MM.1S (cell line): ENCODE data around the gene SLCO3A1.

Experiments
- DNase-seq: peaks from one replicate; pipeline ENCODE4 v3.0.0-alpha.2; 2015
- H2AFZ ChIP-seq: fragments of 300-600 bp; sonication (generic); 2 replicates; pipeline ENCODE4 v1.6.0; 2016; ENCODE audit warnings: antibody characterized with exemption, low read length
- H3F3A ChIP-seq: fragments of 300-600 bp; sonication (generic); 2 replicates; pipeline ENCODE4 v1.6.1; 2016; ENCODE audit warnings: mild to moderate bottlenecking, antibody characterized with exemption, low read length, moderate library complexity, mixed read lengths; ENCODE audit not compliant: insufficient read depth
- H3K27ac ChIP-seq: fragments of 300-600 bp; sonication (generic); 2 replicates; pipeline ENCODE4 v1.5.1; 2016; ENCODE audit warnings: mild to moderate bottlenecking, low read length
- H3K27me3 ChIP-seq: fragments of 300-600 bp; sonication (generic); replicated peaks from 2 replicates; pipeline ENCODE4 v1.6.0; 2016; ENCODE audit warnings: low read length; ENCODE audit not compliant: insufficient read depth
- H3K36me3 ChIP-seq: fragments of 300-600 bp; sonication (generic); replicated peaks from 2 replicates; pipeline ENCODE4 v1.6.1; 2016; ENCODE audit warnings: mild to moderate bottlenecking, low read length, mixed read lengths; ENCODE audit not compliant: insufficient read depth
- H3K4me1 ChIP-seq: fragments of 300-600 bp; sonication (generic); 2 replicates; pipeline ENCODE4 v1.6.1; 2016; ENCODE audit warnings: low read length, mixed read lengths
- H3K4me2 ChIP-seq: fragments of 300-600 bp; sonication (generic); 2 replicates; pipeline ENCODE4 v1.6.0; 2016; ENCODE audit warnings: low read depth, low read length
- H3K4me3 ChIP-seq: fragments of 300-600 bp; sonication (generic); 2 replicates; pipeline ENCODE4 v1.5.1; 2016; ENCODE audit warnings: low read length, mixed read lengths
- H3K79me2 ChIP-seq: fragments of 300-600 bp; sonication (generic); 2 replicates; pipeline ENCODE4 v1.6.1; 2016; ENCODE audit warnings: mixed run types, low read length, mixed read lengths
- H3K9ac ChIP-seq: fragments of 300-600 bp; sonication (generic); 2 replicates; pipeline ENCODE4 v1.6.1; 2016; ENCODE audit warnings: low read length, mixed read lengths
- H3K9me2 ChIP-seq: fragments of 300-600 bp; sonication (generic); replicated peaks from 2 replicates; pipeline ENCODE4 v1.6.1; 2016; ENCODE audit warnings: mild to moderate bottlenecking, low read length, mixed read lengths; ENCODE audit not compliant: insufficient read depth
- H3K9me3 ChIP-seq: fragments of 300-600 bp; sonication (generic); replicated peaks from 2 replicates; pipeline ENCODE4 v1.6.1; 2016; ENCODE audit warnings: mild to moderate bottlenecking, low read length, mixed read lengths; ENCODE audit not compliant: insufficient read depth
- H4K20me1 ChIP-seq: fragments of 300-600 bp; sonication (generic); 2 replicates; pipeline ENCODE4 v1.6.1; 2016; ENCODE audit warnings: mild to moderate bottlenecking, low read length, moderate library complexity, mixed read lengths; ENCODE audit not compliant: insufficient read depth
- EZH2 ChIP-seq: fragments of 300-600 bp; sonication (generic); optimal IDR thresholded peaks from 2 replicates; pipeline ENCODE3; 2017; ENCODE audit warnings: low read depth, mild to moderate bottlenecking, antibody characterized with exemption, low read length, mixed read lengths
- EZH2phosphoT487 ChIP-seq: fragments of 300-600 bp; sonication (generic); IDR thresholded peaks from 2 replicates; pipeline ENCODE4 v1.6.1; 2018; ENCODE audit warnings: antibody characterized with exemption, low read length
- TF ChIP-seq, protein P1 (sequence below): fragments of 300-600 bp; sonication (generic); IDR thresholded peaks from 2 replicates; pipeline ENCODE4 v1.5.1; 2016; ENCODE audit warnings: antibody characterized with exemption, low read length, mixed read lengths

SLCO3A1 gene

DNA sequence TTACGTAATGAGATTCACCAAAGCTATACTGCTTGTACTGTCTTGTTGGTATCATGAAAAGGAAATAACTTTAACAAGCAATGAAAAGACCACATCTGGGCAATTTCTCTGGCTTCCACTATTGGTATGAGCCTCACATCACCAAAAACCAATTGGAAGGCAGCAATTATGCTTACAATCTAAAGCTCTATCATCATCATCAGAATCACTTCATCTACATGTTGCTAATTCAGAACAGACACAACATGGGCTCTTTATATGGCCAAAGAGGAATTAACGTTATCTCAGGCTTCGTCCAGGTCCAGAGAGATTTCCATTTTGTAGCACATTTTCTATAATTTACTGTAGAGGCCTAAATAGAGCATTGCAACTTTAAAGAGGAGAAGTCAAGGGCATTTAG lies 36.6 kb upstream of the SLCO3A1 start:
- TF ChIP-seq, protein P1, sequence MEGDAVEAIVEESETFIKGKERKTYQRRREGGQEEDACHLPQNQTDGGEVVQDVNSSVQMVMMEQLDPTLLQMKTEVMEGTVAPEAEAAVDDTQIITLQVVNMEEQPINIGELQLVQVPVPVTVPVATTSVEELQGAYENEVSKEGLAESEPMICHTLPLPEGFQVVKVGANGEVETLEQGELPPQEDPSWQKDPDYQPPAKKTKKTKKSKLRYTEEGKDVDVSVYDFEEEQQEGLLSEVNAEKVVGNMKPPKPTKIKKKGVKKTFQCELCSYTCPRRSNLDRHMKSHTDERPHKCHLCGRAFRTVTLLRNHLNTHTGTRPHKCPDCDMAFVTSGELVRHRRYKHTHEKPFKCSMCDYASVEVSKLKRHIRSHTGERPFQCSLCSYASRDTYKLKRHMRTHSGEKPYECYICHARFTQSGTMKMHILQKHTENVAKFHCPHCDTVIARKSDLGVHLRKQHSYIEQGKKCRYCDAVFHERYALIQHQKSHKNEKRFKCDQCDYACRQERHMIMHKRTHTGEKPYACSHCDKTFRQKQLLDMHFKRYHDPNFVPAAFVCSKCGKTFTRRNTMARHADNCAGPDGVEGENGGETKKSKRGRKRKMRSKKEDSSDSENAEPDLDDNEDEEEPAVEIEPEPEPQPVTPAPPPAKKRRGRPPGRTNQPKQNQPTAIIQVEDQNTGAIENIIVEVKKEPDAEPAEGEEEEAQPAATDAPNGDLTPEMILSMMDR, result no peak
- no peak for TF ChIP-seq EZH2phosphoT487
- TF ChIP-seq EZH2, result no peak
- Histone ChIP-seq H3K27me3 (no peaks in the 10 kb centered on the region), H4K20me1 (no peaks in the 10 kb centered on the region), H3F3A (no peaks in the 10 kb centered on the region), H3K79me2 (no peaks in the 10 kb centered on the region), H3K9me3 (no peaks in the 10 kb centered on the region), H3K27ac (no peak overlapping the region), H3K4me2 (no peak overlapping the region), H3K9ac (no peak overlapping the region), H3K4me1 (no peaks in the 10 kb centered on the region), H3K9me2 (no peaks in the 10 kb centered on the region), H3K4me3 (no peak overlapping the region), H3K36me3 (no peaks in the 10 kb centered on the region), H2AFZ (no peak overlapping the region)
- DNase-seq, result no peak

DNA sequence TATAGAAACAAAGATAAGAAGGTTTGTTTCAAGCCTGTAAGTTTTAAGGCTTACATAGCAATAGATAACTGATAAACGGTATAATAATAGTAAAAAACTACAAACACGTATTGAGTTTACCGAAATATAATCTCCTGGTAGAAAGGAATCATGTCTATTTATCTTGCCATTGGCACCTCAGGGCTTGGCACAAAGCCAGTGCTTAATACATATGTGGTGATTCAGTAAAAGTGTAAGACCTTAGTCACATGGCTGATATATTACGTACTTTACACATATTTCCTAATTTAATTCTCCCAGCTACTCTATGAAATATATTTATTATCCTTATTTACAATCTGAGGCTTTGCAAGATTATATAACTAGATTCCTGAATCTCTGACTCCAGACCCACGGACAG lies 32.0 kb upstream of the SLCO3A1 start:
- H3K9me2 ChIP-seq, result no peaks in the 10 kb centered on the region
- no peak overlapping the region for H3K9ac ChIP-seq
- no peaks in the 10 kb centered on the region for H3K9me3 ChIP-seq
- H3K4me2 ChIP-seq, result no peak overlapping the region
- TF ChIP-seq, protein P1, result no peak
- TF ChIP-seq EZH2 (no peak), EZH2phosphoT487 (no peak)
- no peaks in the 10 kb centered on the region for H3K36me3 ChIP-seq
- H3K27ac ChIP-seq, result no peak overlapping the region
- no peak overlapping the region for H3K4me3 ChIP-seq
- no peaks in the 10 kb centered on the region for H3F3A ChIP-seq
- no peaks in the 10 kb centered on the region for H4K20me1 ChIP-seq
- no peak for DNase-seq
- no peak overlapping the region for H2AFZ ChIP-seq
- H3K4me1 ChIP-seq, result no peaks in the 10 kb centered on the region
- H3K79me2 ChIP-seq, result no peaks in the 10 kb centered on the region
- H3K27me3 ChIP-seq, result no peaks in the 10 kb centered on the region

DNA sequence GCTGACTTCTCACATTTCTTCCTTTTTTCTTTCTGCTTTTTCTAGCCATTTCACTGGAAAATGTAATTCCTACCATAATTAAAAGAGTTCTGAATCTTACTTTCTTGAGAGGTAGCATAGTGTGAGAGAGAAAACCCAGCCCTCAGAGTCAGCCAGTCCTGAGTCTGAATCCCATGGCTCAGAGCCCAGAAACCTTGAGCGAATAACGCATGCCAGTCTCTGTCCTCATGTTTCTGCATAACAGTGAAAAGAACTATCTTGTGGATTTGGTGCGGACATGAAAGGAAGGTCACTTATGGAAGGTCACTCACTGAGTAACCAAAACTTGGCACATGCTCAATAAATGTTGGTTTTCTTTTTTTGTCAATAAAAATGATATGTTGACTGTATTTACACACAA lies 29.3 kb upstream of the SLCO3A1 start:
- no peaks in the 10 kb centered on the region for H3K4me1 ChIP-seq
- H3K27ac ChIP-seq, result no peak overlapping the region
- no peaks in the 10 kb centered on the region for H4K20me1 ChIP-seq

More for the DNA sequence above, 29.3 kb upstream of the SLCO3A1 start:
- Histone ChIP-seq H3K9me2 (no peaks in the 10 kb centered on the region), H3K9ac (no peak overlapping the region), H3F3A (no peaks in the 10 kb centered on the region), H2AFZ (no peak overlapping the region), H3K4me3 (no peak overlapping the region), H3K4me2 (no peak overlapping the region), H3K36me3 (no peaks in the 10 kb centered on the region), H3K9me3 (no peaks in the 10 kb centered on the region), H3K27me3 (no peaks in the 10 kb centered on the region), H3K79me2 (no peaks in the 10 kb centered on the region)
- no peak for DNase-seq
- TF ChIP-seq EZH2phosphoT487 (no peak), EZH2 (no peak)
- TF ChIP-seq, protein P1, result no peak
